HEK293 (cell line): Measurements from ENCODE around the gene NAPA.

ENCODE experiments used
- EGR2 ChIP-seq: fragments of 450-650 bp; formaldehyde crosslinking; IDR thresholded peaks from 2 replicates; pipeline ENCODE4 v1.5.1; 2016; ENCODE audit warnings: low read depth, missing biosample characterization, missing genetic modification characterization
- GLIS2 ChIP-seq: fragments of 450-650 bp; formaldehyde crosslinking; IDR thresholded peaks from 2 replicates; pipeline ENCODE4 v1.5.1; 2016; ENCODE audit warnings: missing biosample characterization, missing genetic modification characterization
- MYNN ChIP-seq: fragments of 450-650 bp; formaldehyde crosslinking; IDR thresholded peaks from 2 replicates; pipeline ENCODE4 v1.5.1; 2016; ENCODE audit warnings: missing biosample characterization, missing genetic modification characterization, borderline replicate concordance
- PBX3 ChIP-seq: sonication (generic); formaldehyde crosslinking; IDR thresholded peaks from 2 replicates; pipeline ENCODE4 v1.8.1; 2022; ENCODE audit warnings: mild to moderate bottlenecking, moderate library complexity, missing genetic modification reagents
- PRDM1 ChIP-seq: fragments of 450-650 bp; formaldehyde crosslinking; IDR thresholded peaks from 2 replicates; pipeline ENCODE4; 2016; ENCODE audit warnings: missing biosample characterization, missing genetic modification characterization
- TRIM28 ChIP-seq: IDR thresholded peaks from 2 replicates; pipeline ENCODE4 v1.6.1; 2011; ENCODE audit warnings: low read length, control low read depth, borderline replicate concordance
- ZFP3 ChIP-seq: fragments of 450-650 bp; formaldehyde crosslinking; IDR thresholded peaks from 2 replicates; pipeline ENCODE4 v1.5.1; 2016; ENCODE audit warnings: low read depth, missing biosample characterization, missing genetic modification characterization
- ZFP37 ChIP-seq: fragments of 450-650 bp; formaldehyde crosslinking; IDR thresholded peaks from 2 replicates; pipeline ENCODE4 v1.5.1; 2016; ENCODE audit warnings: missing biosample characterization, missing genetic modification characterization
- ZNF112 ChIP-seq: fragments of 450-650 bp; formaldehyde crosslinking; IDR thresholded peaks from 2 replicates; pipeline ENCODE4 v1.5.0; 2017; ENCODE audit warnings: missing biosample characterization, missing genetic modification characterization
- ZNF16 ChIP-seq: fragments of 450-650 bp; formaldehyde crosslinking; IDR thresholded peaks from 2 replicates; pipeline ENCODE4 v1.5.1; 2016; ENCODE audit warnings: low read depth, missing biosample characterization, missing genetic modification characterization
- ZNF19 ChIP-seq: fragments of 450-650 bp; formaldehyde crosslinking; IDR thresholded peaks from 2 replicates; pipeline ENCODE4; 2016; ENCODE audit warnings: missing biosample characterization, missing genetic modification characterization, low read depth
- ZNF202 ChIP-seq: fragments of 450-650 bp; formaldehyde crosslinking; IDR thresholded peaks from 2 replicates; pipeline ENCODE4 v1.5.1; 2016; ENCODE audit warnings: missing biosample characterization, missing genetic modification characterization, borderline replicate concordance
- ZNF211 ChIP-seq: fragments of 450-650 bp; formaldehyde crosslinking; IDR thresholded peaks from 2 replicates; pipeline ENCODE4 v1.5.1; 2016; ENCODE audit warnings: low read depth, missing biosample characterization, missing genetic modification characterization
- ZNF23 ChIP-seq: fragments of 450-650 bp; formaldehyde crosslinking; IDR thresholded peaks from 2 replicates; pipeline ENCODE4 v1.5.1; 2016; ENCODE audit warnings: missing biosample characterization, missing genetic modification characterization, borderline replicate concordance
- ZNF24 ChIP-seq: fragments of 450-650 bp; formaldehyde crosslinking; IDR thresholded peaks from 2 replicates; pipeline ENCODE4 v1.5.1; 2016; ENCODE audit warnings: missing biosample characterization, missing genetic modification characterization
- ZNF248 ChIP-seq: fragments of 450-650 bp; formaldehyde crosslinking; IDR thresholded peaks from 2 replicates; pipeline ENCODE4 v1.5.1; 2017; ENCODE audit warnings: missing biosample characterization, missing genetic modification characterization
- ZNF274 ChIP-seq, 2 experiments: fragments of 200-500 bp in 1 of 2; fragments of 450-650 bp in 1 of 2; sonication (Bioruptor generic) in 1 of 2; formaldehyde crosslinking in 1 of 2; IDR thresholded peaks; 2 replicates each; pipeline versions ENCODE4 v1.5.1 to v1.6.1; 2014 to 2016; ENCODE audit warnings: borderline replicate concordance in 1 of 2, inconsistent platforms in 1 of 2, low read length in 1 of 2, missing biosample characterization in 1 of 2, missing genetic modification characterization in 1 of 2
- ZNF280C ChIP-seq: fragments of 450-650 bp; formaldehyde crosslinking; IDR thresholded peaks from 2 replicates; pipeline ENCODE4 v1.5.1; 2016; ENCODE audit warnings: missing biosample characterization, missing genetic modification characterization
- ZNF37A ChIP-seq: fragments of 450-650 bp; IDR thresholded peaks from 2 replicates; pipeline ENCODE4 v1.5.1; 2018; ENCODE audit warnings: missing biosample characterization, missing genetic modification characterization
- ZNF394 ChIP-seq: fragments of 450-650 bp; formaldehyde crosslinking; IDR thresholded peaks from 2 replicates; pipeline ENCODE4 v1.5.1; 2016; ENCODE audit warnings: missing biosample characterization, missing genetic modification characterization, mild to moderate bottlenecking, moderate library complexity, borderline replicate concordance
- ZNF48 ChIP-seq: fragments of 450-650 bp; formaldehyde crosslinking; IDR thresholded peaks from 2 replicates; pipeline ENCODE4 v1.5.1; 2016; ENCODE audit warnings: missing biosample characterization, missing genetic modification characterization
- ZNF558 ChIP-seq: fragments of 450-650 bp; formaldehyde crosslinking; IDR thresholded peaks from 2 replicates; pipeline ENCODE4 v1.5.1; 2016; ENCODE audit warnings: missing biosample characterization, missing genetic modification characterization
- ZNF639 ChIP-seq: fragments of 450-650 bp; formaldehyde crosslinking; IDR thresholded peaks from 2 replicates; pipeline ENCODE4 v1.5.1; 2016; ENCODE audit warnings: missing biosample characterization, missing genetic modification characterization
- ZNF664 ChIP-seq: fragments of 450-650 bp; formaldehyde crosslinking; IDR thresholded peaks from 2 replicates; pipeline ENCODE4 v1.5.1; 2016; ENCODE audit warnings: missing biosample characterization, missing genetic modification characterization
- ZNF747 ChIP-seq: fragments of 450-650 bp; formaldehyde crosslinking; IDR thresholded peaks from 2 replicates; pipeline ENCODE4 v1.5.1; 2016; ENCODE audit warnings: missing biosample characterization, missing genetic modification characterization
- ZNF791 ChIP-seq: fragments of 450-650 bp; formaldehyde crosslinking; IDR thresholded peaks from 2 replicates; pipeline ENCODE4 v1.5.1; 2016; ENCODE audit warnings: missing biosample characterization, missing genetic modification characterization
- TF ChIP-seq, protein P1 (sequence below): fragments of 450-650 bp; formaldehyde crosslinking; IDR thresholded peaks from 2 replicates; pipeline ENCODE4 v1.5.1; 2016; ENCODE audit warnings: missing biosample characterization, missing genetic modification characterization, borderline replicate concordance
- TF ChIP-seq, protein P2 (sequence below): fragments of 450-650 bp; formaldehyde crosslinking; IDR thresholded peaks from 2 replicates; pipeline ENCODE4 v1.5.1; 2016; ENCODE audit warnings: missing biosample characterization, missing genetic modification characterization
- TF ChIP-seq, protein P3 (sequence below): fragments of 450-650 bp; formaldehyde crosslinking; IDR thresholded peaks from 2 replicates; pipeline ENCODE4 v1.5.1; 2017; ENCODE audit warnings: missing biosample characterization, missing genetic modification characterization

NAPA gene

GRCh38 chr19:47471733-47472457, 43.0 kb downstream of the NAPA start, which contains the start of gene SLC8A2 (continued):
- no peak for TF ChIP-seq TRIM28
- TF ChIP-seq, protein P1, sequence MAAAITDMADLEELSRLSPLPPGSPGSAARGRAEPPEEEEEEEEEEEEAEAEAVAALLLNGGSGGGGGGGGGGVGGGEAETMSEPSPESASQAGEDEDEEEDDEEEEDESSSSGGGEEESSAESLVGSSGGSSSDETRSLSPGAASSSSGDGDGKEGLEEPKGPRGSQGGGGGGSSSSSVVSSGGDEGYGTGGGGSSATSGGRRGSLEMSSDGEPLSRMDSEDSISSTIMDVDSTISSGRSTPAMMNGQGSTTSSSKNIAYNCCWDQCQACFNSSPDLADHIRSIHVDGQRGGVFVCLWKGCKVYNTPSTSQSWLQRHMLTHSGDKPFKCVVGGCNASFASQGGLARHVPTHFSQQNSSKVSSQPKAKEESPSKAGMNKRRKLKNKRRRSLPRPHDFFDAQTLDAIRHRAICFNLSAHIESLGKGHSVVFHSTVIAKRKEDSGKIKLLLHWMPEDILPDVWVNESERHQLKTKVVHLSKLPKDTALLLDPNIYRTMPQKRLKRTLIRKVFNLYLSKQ (tag by site-specific recombination) = no peak
- TF ChIP-seq PBX3 (CRISPR knock-in tag) = no peak
- TF ChIP-seq ZNF791 (tag by site-specific recombination) = no peak
- TF ChIP-seq PRDM1 (tag by site-specific recombination) = no peak
- peak; percentile 34; the same call in 1 of the 2 replicates for TF ChIP-seq GLIS2
- TF ChIP-seq, protein P2, sequence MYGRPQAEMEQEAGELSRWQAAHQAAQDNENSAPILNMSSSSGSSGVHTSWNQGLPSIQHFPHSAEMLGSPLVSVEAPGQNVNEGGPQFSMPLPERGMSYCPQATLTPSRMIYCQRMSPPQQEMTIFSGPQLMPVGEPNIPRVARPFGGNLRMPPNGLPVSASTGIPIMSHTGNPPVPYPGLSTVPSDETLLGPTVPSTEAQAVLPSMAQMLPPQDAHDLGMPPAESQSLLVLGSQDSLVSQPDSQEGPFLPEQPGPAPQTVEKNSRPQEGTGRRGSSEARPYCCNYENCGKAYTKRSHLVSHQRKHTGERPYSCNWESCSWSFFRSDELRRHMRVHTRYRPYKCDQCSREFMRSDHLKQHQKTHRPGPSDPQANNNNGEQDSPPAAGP = no peak
- TF ChIP-seq ZNF112 = no peak
- TF ChIP-seq ZNF211 (tag by site-specific recombination) = no peak
- TF ChIP-seq, protein P3, sequence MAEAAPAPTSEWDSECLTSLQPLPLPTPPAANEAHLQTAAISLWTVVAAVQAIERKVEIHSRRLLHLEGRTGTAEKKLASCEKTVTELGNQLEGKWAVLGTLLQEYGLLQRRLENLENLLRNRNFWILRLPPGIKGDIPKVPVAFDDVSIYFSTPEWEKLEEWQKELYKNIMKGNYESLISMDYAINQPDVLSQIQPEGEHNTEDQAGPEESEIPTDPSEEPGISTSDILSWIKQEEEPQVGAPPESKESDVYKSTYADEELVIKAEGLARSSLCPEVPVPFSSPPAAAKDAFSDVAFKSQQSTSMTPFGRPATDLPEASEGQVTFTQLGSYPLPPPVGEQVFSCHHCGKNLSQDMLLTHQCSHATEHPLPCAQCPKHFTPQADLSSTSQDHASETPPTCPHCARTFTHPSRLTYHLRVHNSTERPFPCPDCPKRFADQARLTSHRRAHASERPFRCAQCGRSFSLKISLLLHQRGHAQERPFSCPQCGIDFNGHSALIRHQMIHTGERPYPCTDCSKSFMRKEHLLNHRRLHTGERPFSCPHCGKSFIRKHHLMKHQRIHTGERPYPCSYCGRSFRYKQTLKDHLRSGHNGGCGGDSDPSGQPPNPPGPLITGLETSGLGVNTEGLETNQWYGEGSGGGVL (tag by site-specific recombination) = peak; percentile 75
- TF ChIP-seq ZNF558 (tag by site-specific recombination) = no peak
- no peak for TF ChIP-seq ZNF280C (tag by site-specific recombination)
- TF ChIP-seq ZFP37 = 0 out of 2 replicates have a peak, but pooled peaks have one; percentile 50
- TF ChIP-seq ZNF274 (IDR thresholded peaks at IDR 0.05; ENCODE audit: low read length) = no peak
- no peak for TF ChIP-seq ZNF274 (tag by site-specific recombination; IDR thresholded peaks at IDR 0.05; ENCODE audit: borderline replicate concordance)
- TF ChIP-seq ZNF664 (tag by site-specific recombination) = no peak
- TF ChIP-seq ZNF248 (tag by site-specific recombination) = no peak
- peak; percentile 10; the same call in 1 of the 2 replicates for TF ChIP-seq EGR2 (tag by site-specific recombination)
- TF ChIP-seq ZNF16 = no peak
- peak; percentile 88 for TF ChIP-seq ZNF24 (tag by site-specific recombination)
- no peak for TF ChIP-seq ZNF37A (tag by site-specific recombination)
- no peak for TF ChIP-seq ZNF48 (tag by site-specific recombination)
- no peak for TF ChIP-seq ZNF202 (tag by site-specific recombination)
- TF ChIP-seq ZNF23 (tag by site-specific recombination) = no peak
- no peak for TF ChIP-seq MYNN (tag by site-specific recombination)
- TF ChIP-seq ZNF639 (tag by site-specific recombination) = peak; percentile 61; the same call in 1 of the 2 replicates
- no peak; the same call in 1 of the 2 replicates for TF ChIP-seq ZNF394
- TF ChIP-seq ZFP3 (tag by site-specific recombination) = no peak
- no peak for TF ChIP-seq ZNF747 (tag by site-specific recombination)
- TF ChIP-seq ZNF19 (tag by site-specific recombination) = no peak
